T-helper 2 cell treated with Interferon-gamma antibody and Interleukin-4, amounts not matched to agents 100 ng/mL and 5 ng/mL, for 36 hours (primary cell): ENCODE data around the gene RSL24D1. TPM values are rescaled to one million over a fixed set of nuclear protein-coding genes. Genes with fewer than 3 reads are reported as not detected.
"Not testable (repeated sequence)": the region's sequence is repeated elsewhere in the genome, so short reads cannot be mapped to it uniquely, and the experiment has no call there.

Experiments
- intact Hi-C: fragments of 100-400 bp; cut with micrococcal nuclease; formaldehyde crosslinking; loops from one replicate; pipeline ENCODE4 v1.15.1; 2023
- total RNA-seq: library from RNA; stranded (reverse); gene quantifications from 2 replicates; pipeline ENCODE4 v1.2.3, GENCODE V29; 2022

Gene RSL24D1
- total RNA-seq, 1 donor from 2014 or later, result 66.2 TPM

DNA sequence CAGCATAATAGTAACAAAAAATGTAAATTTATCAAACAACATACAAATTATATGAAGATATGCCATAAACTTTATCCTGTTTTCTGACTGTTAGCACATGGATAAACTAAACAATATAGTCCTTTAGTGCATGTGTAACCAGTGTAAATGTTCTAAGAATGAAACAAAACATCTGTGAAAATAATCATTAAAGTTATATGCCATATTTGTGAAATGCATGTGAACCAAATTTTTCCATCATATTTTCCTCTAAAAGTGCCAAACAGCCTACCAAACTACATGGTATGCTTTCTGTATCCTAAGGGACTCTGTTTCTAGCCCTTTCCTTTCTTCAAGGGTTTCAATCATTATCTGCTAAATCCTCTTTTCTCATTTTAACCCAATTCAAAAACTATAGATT is 23.9 kb upstream of the RSL24D1 start:
- intact Hi-C loops, result loop anchor here (5.0 kb wide), 1 partner anchor 37 kb away; no protein-coding TSS in a partner anchor

DNA sequence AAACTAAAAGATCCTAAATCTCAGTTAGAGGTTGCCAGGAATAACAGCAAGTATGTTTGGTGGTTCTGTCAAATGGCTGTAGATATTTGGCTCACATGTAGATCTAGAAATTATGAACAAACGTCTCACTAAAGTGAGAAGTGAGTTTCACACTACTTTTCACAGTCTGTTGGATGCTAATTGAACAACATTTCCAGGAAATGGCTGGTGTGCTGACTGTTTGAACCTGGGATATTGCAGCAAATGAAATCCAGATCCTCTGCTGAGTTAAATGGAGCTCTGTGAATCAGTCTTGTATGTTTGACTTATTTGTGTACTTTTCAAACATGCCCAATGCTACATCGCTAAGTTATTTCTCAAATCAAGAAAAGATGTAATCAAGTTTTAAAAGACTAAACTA is 21.3 kb upstream of the RSL24D1 start:
- intact Hi-C loops, result no loop called here

DNA sequence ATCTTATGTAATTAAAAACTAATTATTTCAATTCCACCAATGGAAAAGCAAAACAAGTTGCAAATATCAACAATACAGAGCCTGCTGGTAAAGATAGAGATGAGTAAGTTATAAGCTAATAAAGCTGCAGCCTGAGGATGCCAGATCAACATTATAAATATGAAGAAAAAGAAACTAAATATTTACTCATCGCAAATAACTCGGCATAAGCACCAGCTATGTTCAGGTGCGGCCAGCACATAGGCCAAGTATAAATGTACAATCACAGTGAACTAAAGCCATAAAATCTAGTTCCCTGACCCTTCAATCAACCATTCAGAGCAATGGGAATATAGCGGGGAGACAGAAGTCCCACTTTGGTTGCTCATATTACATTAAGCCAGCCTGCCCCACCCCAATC is 7.7 kb upstream of the RSL24D1 start:
- intact Hi-C loops, result no loop called here

DNA sequence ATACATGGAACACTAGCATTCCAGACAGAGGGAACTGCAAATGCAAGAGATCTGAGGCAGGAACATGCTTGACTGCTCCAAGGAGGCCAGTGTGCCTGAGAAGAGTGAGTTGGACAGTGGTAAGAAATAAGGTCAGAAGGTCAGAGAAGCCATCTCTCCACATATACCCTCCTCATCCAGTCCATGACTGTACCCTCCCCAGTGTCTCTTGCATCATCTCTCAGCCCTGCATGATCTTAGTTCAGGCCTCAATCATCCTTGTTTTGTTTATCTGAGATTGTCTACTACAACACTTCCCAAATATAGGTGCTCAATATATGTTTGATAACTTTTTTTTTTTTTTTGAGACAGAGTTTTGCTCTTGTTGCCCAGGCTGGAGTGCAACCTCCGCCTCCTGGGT is 5.5 kb upstream of the RSL24D1 start:
- intact Hi-C loops, result no loop called here

DNA sequence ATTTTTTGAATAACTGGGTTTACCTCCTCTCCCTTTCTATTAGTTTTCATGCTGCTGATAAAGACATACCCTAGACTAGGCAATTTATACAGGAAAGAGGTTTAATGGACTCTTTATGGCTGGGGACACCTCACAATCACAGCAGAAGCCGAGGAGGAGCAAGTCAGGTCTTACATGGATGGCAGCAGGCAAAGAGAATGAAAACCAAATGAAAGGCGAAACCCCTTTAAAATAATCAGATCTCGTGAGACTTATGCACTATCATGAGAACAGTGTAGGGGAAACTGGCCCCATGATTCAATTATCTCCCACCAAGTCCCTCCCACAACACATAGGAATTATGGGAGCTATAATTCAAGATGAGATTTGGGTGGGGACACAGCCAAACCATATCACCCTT is 2.0 kb upstream of the RSL24D1 start:
- intact Hi-C loops, result loop anchor here (5.0 kb wide), 1 partner anchor 121 kb away; no protein-coding TSS in a partner anchor

DNA sequence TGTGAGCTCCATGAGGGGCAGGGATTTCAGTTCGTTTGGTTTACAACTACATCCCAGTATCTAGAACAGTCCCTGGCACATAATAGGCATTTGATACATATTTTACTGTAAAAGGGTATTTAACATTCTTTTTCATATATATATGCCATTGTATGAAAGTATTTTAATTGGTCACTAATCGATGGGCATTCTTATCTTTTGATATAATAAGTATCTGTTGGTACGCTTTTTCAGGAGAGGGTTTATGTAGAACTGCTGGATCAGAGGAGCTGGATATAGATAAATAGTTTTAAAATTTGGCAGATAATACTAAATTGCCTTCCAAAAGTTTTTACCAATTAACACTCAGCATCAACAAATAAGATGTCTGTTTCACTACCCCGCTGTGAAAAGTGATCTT is 978 bp upstream of the RSL24D1 start:
- intact Hi-C loops, result loop anchor here (1.0 to 5.0 kb wide), 5 partner anchors 20 to 211 kb away; partner anchors contain the start of genes CCPG1, PIERCE2, PIGB and PIGBOS1

DNA sequence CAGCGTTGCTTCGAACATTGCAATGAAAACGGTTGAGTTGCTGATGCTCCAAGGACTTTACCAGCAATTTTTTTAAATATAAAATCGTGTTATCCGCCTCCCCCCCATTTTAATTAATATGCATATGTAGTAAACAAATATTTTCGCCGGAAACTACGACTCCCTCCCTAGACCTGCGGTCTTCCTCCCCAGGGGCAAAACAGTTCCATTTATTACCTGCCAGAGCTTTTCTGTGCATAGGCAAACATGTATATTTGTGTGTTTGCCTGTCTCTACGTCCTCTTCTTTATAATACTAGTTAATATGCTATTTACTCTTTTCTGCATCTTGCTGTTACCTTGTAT is 593 bp upstream of the RSL24D1 start:
- intact Hi-C loops, result loop anchor here (1.0 to 5.0 kb wide), 5 partner anchors 20 to 211 kb away; partner anchors contain the start of genes CCPG1, PIERCE2, PIGB and PIGBOS1

DNA sequence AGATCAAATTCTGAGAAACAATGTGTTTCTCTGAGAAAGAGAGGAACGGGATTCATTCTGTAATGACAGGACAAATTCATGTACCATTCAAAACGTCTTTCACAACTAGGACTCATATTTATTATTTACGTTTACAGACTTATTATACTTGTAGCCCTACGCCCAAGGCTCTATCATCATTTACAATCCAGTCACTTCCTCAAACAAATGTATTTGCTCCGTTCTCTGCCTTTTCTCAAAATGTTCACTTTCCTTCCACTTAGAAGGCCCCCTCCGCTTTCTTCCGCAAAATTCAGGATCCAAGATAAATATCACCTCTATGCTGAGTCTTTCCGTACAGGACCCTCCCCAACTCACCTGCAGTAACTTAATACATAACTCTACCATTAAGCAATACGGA is 745 bp downstream of the RSL24D1 start:
- intact Hi-C loops, result loop anchor here (5.0 kb wide), 1 partner anchor 119 kb away; no protein-coding TSS in a partner anchor

DNA sequence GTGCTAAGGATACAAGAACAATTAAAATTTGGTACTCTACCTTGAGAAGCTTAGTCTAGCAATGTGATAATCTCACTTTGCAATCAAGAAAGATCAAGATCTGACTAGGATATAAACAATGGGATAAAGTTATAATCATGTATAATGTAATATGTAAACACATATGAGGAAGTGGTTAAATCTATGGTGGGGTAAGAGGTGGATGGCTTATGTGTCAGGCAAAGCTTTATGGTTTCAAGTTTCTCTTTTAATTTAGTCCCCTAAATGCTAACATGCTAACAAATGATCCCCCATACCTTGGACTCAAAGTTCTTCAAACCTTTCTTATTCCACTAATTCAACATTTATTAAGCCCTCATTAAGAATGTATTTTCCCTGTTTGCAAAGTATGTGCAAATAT is 2.5 kb downstream of the RSL24D1 start:
- intact Hi-C loops, result no loop called here

DNA sequence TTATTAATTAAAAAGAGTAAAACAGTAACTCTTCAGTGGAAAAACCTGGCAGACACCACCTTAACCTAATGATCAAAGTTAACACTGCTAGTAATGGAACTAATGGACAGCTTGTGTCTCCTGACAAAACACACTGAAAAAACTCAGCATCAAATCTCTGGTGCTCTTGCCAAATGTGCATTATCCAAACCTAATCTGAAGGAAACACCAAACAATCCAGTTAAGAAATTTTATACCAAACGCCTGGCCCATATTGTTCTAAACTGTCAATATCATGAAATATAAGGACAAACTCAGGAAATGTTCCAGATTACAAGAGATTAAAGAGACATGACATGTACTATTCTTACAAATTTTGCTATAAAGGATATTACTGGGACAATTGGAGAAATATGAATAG is 10.4 kb downstream of the RSL24D1 start:
- intact Hi-C loops, result no loop called here

DNA sequence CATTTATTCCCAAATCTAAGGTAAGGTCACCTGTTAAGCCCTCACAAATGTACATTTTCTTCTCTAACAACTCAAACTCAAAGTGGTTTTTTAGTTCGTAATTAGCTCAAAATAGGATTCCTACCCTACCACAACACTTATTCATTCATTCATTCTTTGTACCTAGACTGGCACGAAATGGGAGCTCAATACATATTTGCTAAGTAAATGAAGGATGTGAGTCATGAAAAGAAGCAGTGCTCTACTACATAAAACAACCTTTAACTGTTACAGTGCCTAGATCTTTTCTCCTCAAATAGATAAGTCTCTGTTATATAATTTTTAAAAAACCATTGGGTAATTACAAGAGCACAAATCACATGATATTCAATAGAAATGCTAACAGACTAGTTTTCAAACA is 13.1 kb downstream of the RSL24D1 start:
- intact Hi-C loops, result no loop called here

DNA sequence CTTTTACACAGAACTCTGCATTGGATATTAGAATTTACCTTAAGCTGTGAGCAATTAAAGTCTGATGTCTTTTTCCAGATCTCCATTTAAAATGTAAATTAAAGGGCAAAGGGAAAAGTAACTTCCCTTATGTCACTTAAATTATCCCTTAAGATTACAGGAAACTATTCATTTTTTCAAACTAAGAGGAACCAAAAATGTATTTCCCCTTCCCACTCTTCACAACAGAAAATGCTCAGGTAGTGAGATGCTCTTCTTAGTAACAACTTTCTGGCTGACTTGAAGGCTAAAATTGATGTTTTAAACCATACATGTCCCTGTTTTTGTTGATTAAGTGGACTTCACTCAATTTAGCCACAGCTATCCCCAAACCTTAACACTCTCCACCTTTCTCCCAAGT is 17.6 kb downstream of the RSL24D1 start:
- intact Hi-C loops, result no loop called here

DNA sequence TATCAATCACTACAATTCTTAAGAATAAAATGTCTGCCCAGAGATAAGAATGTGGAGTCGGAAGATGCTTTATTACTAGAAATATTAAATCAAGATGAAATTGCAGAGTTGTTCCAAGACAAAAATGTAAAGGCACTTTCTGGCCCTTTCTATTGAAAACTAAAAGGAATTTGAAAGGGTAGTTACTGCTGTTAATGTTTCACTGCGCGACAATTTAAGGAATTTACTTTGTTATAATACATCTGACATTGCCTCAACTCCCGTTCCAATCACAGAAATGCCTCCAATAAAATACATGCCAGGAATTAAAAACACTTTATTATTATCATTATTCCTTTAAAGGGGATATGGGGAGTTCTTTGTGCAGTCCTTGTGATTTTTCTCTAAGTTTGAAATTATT is 26.4 kb downstream of the RSL24D1 start:
- intact Hi-C loops, result no loop called here

DNA sequence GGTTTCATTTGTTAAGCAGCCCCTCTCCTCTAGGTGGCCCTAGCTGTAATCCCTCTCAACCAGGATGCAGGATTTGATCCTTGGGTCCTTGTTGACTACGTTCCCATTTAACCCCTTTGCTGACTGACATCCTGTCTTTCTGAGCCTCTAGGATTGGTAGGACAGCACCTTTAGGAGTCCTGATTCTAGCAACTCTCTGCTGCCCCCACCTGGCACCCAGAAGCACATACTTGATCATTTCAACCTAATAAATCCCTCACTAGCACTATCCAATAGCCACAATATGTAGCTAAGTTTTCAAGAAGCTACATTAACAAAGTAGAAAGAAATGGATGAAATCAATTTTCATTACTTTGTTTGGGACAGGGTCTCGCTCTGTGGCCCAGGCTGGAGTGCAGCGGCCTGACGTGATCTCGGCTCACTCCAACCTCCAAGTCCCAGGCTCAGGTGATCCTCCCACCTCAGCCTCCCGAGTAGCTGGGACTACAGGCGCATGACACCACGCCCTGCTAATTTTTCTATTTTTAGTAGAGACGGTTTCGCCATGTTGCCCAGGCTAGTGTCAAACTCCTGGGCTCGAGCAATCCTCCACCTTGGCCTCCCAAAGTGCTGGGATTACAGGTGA is 28.3 kb downstream of the RSL24D1 start:
- intact Hi-C loops, result loop anchor here (2.0 kb wide), 1 partner anchor 1086 kb away; no protein-coding TSS in a partner anchor

DNA sequence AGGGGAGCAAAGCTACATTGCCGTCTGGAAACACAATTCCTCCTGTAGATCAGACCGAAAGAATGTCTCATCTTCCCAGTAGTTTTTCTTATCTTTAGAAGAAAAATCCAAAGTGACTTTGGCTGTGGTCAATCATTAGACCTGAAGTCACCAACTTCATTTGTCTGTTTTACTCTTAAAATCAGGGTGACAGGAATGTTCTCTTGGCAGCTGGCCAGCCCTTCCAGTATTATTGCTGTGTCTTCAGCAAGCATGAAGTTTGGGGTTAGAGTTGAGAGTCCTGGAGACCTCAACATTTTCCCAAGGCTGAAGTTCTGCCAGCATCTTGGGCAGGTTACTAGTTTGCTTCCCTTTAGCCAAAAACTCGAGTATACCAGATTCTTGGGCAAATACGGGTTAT is 32.5 kb downstream of the RSL24D1 start:
- intact Hi-C loops, result no loop called here

DNA sequence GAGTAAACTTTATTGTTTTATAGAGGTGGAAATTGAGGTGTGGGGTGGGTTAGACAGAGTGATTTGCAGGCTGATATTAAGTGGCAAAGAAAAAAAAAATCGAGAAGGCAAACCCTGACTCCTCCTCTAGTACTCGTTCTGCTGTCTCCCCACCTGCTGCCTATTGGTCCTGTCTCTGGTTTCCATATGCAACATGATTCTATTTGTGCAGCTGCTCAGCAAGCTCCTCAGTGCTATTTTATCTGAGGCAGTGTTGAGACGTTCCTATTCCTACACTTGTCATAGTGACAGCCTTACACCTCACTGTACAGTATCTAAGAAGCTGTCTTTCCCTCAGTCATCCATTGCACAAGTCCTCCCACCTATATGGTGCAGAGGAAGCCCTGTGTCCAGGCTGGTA is 45.1 kb downstream of the RSL24D1 start:
- intact Hi-C loops, result no loop called here

DNA sequence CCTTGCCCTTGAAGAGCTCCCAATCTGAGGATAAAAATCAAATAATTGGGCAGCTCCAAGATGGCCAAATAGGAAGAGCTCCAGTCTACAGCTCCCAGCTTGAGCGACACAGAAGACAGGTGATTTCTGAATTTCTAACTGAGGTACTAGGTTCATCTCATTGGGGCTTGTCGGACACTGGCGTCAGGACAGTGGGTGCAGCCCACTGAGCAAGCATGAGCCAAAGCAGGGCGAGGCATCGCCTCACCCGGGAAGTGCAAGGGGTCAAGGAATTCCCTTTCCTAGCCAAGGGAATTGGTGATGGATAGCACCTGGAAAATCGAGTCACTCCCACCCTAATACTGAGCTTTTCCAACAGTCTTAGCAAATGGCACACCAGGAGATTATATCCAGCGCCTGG is 53.6 kb downstream of the RSL24D1 start:
- intact Hi-C loops, result not testable (repeated sequence)

DNA sequence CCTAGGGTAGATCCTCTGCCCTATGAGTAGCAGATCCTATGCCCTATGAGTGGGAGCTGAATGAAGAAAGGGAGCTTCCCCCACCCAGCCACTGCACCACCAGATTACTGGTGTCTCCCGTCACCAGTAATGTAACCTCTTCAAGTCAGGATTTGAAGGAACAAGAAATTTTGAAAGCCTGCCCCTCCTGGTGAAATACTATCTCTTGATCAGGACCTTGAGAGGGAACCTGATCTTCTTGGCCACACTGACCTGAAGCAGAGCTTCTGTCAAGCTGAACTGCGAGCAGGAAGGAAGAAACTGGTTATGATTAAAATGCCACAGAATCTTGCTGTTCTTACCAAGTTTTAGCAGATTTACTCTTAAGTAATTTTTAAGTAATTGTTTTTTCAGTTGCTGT is 62.8 kb downstream of the RSL24D1 start:
- intact Hi-C loops, result no loop called here

DNA sequence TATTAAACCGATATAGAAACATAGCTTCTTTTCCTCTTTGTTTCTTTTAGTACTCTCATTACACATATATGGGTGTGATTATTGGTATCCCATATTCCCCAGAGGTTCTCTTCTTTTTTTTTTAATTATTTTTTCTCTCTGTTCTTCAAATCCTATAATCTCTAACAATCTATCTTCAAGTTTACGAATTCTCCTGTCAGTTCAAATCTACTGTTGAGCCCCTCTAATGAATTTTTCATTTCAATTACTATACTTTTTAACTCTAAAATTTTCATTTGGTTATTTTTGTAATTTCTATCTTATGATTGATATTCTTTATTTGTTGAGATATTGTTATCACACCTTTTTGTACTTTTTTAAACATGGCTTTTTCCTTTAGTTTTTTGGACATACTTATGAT is 64.1 kb downstream of the RSL24D1 start:
- intact Hi-C loops, result no loop called here
